Embryonic facial prominence (tissue), 1 donor: ENCODE results near the gene TM7SF3.
"Not testable (repeated sequence)": the region's sequence is repeated elsewhere in the genome, so short reads cannot be mapped to it uniquely, and the experiment has no call there.

ENCODE experiments used
- DNase-seq: peaks from one replicate; pipeline ENCODE4 v3.0.0-alpha.2; 2016; ENCODE audit errors: extremely low spot score

Gene TM7SF3, protein sequence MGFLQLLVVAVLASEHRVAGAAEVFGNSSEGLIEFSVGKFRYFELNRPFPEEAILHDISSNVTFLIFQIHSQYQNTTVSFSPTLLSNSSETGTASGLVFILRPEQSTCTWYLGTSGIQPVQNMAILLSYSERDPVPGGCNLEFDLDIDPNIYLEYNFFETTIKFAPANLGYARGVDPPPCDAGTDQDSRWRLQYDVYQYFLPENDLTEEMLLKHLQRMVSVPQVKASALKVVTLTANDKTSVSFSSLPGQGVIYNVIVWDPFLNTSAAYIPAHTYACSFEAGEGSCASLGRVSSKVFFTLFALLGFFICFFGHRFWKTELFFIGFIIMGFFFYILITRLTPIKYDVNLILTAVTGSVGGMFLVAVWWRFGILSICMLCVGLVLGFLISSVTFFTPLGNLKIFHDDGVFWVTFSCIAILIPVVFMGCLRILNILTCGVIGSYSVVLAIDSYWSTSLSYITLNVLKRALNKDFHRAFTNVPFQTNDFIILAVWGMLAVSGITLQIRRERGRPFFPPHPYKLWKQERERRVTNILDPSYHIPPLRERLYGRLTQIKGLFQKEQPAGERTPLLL

DNA sequence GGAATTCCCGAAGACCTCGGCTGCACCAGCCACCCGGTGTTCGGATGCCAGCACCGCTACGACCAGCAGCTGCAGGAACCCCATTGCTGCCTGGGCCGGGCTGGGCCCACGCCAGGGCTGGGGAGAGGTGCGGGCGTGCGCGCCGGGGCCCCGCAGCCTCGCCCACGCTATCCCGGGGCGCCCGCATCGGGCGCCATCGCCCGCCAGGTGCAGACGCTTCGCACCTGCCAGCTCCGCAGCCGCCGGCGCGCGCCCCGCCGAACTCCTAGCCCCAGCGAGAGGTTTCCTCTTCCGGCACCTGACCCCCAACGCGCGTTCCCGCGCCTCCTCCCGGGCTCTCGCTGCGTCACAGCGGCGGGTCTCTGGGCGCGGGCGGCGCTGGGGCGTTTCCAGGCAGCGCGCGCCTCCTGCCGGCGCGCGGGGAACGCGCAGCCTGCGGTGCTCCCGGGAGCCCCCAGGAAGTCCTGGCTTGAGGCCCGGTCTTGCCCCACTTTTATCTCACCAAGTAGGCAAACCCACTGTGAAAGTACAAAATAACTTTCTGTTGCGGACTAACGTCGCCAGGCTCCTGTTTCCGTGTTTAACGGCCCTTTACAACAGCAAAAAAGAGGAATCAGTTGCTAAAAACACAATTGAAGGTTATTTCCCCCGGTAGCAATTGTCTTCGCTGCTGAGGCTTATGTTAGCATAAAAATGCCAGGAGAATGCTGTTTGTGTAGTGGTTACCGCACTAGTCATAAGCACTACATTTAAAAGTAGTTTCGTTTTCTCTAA, at the start of gene TM7SF3:
Gene TM7SF3 (minus strand): TSS at position 300 of the 774 bp plus-strand sequence. CDS start 216 bp downstream, at position 84.
- peak; percentile 69 for DNase-seq

DNA sequence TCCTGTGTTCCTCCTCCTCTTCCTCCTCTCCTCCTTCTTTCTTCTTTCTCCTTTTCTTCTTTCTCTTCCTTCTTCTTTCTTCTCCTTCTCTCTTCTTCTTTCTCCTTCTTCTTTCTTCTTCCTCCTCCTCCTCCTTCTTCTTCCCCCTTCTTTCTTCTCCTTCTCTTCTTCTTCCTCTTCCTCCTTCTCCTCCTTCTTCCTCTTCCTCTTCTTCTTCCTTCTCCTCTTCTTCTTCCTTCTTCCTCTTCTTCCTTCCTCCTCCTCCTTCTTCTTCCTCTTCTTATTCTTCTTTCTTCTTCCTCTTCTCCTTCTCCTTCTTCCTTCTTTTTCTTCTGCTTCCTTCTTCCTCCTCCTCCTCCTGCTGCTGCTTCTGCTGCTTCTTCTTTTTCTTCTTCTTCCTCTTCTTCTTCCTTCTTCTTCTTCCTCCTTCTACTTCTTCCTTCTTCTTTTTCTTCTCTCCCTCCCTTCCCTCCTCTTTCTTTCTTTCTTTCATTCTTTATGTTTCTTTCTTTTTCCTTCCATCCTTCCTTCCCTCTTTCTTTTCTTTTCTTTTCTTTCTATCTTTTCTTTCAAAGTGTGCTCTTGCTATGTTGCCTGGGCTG, 49.2 kb upstream of the TM7SF3 start:
- DNase-seq = no peak

DNA sequence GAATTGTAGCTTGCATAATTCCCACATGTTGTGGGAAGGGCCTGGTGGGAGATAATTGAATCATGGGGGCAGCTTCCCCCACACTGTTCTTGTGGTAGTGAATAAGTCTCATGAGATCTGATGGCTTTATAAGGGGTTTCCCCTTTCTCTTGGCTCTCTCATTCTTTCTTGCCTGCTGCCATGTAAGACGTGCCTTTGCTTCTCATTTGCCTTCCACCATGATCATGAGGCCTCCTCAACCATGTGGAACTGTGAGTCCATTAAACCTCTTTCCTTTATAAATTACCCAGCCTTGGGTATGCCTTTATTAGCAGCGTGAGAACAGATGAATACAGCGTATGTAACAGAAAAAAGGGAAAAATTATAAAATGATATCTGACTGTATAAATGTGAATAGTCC, 47.1 kb upstream of the TM7SF3 start:
- no peak for DNase-seq

DNA sequence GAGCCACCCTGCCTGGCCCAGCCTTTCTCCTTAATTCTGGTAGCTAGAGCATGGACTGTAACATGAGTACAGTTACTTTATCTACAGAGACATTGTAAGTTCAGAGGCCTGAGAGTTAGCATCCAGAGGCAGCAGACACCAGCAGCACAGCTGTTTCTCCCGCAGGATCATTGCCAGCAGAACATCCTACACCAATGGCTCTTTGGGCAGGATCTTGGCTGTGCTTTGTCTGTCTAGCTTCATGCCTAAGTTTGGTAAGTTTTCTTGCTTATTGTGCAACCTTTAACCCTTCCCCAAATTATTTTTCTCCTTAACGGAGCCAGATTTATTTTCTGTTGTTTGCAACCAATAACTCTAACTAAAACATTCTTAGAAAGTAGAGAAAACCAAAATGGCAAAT, 46.6 kb upstream of the TM7SF3 start:
- DNase-seq = no peak

DNA sequence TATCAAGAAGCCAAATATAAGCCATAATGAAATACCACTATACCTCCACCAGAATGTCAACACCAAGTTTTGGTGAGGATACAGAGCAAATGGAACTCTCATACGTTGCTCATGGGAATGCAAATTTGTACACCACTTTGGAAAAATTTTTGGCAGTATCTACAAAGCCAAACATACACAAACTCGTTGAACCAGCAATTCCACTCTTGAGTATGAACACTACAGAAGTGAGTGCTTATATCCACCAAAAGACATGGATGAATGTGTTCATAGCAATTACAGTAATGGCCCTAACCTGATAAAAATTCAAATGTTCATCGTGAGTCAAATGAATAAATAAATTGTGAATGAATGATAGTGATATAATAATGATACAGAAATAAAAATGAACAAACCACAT, 43.4 kb upstream of the TM7SF3 start:
- no peak for DNase-seq

DNA sequence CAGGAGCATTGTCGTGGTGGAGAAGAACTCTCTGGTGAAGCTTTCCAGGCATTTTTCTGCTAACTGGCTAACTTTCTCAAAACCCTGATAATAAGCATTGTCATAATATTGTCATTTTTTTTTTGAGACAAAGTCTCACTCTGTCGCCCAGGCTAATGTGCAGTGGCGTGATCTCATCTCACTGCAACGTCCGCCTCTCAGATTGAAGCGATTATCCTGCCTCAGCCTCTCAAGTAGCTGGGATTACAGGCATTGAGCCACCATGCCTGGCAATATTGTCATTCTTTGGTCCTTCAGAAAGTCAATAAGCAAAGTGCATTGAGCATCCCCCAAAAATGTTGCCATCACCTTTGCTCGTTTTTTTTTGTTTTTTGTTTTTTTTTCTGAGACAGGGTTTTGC, 41.8 kb upstream of the TM7SF3 start:
- no peak for DNase-seq

DNA sequence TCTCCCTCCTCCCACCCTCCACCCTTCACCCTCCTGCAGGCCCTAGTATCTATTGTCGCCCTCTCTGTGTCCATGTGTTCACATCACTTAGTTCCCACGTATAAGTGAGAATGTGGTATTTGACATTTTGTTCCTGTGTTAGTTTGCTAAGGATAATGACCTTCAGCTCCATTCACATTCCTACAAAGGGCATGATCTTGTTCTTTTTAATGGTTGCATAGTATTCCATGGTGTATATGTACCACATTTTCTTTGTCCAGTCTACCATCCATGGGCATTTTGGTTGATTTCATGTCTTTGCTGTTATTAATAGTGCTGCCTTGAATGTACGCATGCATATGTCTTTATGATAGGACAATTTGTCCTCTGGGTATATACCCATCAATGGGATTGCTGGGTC, 38.6 kb upstream of the TM7SF3 start:
- no peak for DNase-seq

DNA sequence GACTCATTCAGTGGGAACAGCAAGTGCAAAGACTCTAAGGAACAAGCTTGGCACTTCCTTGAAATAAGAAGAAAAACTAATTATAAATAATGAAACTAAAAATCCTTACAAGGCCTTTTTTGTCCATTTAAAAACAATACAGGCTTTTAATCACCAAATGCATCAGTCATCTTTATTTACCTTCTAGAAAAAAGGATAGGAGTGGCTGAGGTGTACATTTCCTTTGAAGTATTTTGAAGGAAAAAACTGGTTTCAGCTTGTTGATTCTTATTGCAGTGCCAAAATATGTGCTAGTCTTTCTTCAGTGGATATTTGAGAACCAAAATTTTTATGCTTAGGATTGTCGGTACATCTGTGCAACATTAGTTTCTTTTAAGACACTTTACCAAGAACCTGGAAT, 38.0 kb upstream of the TM7SF3 start:
- no peak for DNase-seq

DNA sequence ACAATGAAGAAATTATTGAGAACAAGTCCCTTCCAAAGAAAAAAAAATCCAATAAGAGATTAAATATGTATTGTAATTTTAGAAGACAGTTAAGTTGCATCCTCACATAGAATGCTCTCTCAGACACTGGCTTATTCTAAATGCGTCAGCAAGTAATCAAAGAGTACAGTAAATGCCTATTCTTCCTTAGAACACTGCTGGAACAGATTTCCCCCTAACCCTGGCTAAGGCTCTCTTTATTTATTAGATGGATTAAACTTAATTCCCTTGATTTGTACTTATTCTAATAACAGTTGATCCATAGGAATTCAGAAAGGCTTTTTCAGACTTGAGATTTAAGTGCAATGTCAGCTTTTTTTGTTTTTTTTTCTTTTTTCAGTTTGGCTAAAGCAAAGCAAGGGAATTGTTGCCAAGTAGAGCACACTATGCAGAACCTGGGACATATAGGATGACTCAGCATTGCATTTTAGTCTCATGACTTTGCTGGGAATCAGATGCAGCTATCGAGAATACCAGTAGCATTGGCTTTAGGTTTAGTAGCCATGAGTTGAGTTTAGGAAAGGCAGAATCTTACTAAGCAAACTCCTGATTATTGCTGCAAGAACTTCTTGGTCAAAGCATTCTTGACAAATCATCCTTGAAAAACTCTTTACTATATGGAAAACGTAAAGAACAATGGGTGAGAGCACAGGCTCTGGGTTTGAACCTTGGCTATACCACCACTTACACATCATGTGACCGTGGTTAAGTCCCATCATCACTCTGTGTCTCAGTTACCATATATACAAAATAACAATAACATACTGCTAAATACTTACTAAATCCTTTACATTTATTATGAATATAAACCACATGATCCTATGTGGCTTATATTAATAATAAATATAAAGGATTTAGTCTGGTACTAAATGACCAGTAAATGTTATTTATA, 34.9 kb upstream of the TM7SF3 start:
- no peak for DNase-seq

DNA sequence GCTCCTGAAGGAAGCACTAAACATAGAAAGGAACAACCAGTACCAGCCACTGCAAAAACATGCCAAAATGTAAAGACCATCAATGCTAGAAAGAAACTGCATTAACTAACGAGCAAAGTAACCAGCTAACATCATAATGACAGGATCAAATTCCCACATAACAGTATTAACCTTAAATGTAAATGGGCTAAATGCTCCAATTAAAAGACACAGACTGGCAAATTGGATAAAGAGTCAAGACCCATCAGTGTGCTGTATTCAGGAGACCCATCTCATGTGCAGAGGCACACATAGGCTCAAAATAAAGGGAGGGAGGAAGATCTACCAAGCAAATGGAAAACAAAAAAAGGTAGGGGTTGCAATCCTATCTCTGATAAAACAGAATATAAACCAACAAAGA, 27.8 kb upstream of the TM7SF3 start:
- not testable (repeated sequence) for DNase-seq

DNA sequence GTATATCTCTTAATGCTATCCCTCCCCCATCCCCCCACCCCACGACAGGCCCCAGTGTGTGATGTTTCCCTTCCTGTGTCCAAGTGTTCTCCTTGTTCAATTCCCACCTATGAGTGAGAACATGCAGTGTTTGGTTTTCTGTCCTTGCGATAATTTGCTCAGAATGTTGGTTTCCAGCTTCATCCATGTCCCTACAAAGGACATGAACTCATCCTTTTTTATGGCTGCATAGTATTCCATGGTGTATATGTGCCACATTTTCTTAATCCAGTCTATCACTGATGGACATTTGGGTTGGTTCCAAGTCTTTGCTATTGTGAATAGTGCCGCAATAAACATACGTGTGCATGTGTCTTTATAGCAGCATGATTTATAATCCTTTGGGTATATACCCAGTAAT, 26.5 kb upstream of the TM7SF3 start:
- not testable (repeated sequence) for DNase-seq

DNA sequence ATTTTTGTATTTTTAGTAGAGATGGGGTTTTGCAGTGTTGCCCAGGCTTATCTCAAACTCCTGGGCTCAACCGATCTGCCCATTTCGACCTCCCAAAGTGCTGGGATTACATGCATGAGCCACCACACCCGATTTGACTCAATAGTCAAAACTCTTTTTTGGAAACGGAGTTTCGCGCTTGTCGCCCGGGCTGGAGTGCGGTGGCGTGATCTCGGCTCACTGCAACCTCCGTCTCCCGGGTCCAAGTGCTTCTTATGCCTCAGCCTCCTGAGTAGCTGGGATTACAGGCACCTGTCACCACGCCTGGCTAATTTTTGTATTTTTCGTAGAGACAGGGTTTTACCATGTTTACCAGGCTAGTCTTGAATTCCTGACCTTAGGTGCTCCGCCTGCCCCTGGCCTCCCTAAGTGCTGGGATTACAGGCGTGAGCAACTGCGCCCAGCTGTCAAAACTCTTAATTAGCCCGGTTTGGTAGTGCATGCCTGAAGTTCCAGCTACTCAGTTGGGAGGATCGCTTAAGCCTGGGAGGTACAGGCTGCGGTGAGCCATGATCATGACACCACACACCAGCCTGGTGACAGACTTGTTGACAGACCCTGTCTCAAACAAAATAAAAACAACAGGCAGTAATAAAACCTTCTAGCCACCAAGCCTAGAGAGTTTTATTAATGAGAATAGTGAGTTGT, 20.6 kb upstream of the TM7SF3 start:
- DNase-seq = no peak

DNA sequence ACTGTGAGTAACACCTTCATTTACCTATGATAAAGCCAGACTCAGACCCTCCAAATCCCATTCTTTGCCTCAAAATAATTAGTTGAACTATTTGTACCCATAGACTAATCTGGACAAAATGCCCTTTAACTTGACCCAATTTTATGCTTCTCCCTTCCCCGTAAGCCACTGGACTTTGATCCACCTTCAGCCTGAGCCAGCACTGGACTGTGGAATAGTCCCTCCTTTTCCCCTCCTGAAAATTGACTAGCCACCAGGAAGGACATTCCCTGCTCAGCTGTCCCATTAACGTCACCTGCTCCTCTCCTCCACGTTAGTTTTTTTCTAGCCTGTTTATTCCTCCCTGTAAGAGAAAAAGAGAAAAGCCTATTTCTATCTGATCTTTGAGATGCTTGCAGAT, 18.5 kb upstream of the TM7SF3 start:
- no peak for DNase-seq

DNA sequence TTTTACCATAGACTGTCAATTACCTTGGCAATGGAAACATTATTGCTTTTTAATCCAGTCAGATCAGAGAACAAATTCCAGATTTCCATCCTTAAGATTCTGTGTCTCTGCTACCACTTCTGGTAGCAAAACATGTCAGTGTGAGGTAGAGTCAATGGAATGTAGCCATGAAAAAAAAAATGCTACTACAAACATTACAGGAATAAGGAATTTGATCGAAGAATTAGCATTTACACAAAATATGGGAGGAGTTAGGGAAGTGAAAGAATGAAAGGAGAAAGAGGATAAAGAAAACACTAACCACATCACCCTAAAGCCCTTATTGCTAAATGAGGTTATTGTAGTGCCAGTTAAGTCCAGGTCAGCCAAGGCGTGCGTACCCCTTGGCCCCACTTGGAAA, 17.3 kb upstream of the TM7SF3 start:
- DNase-seq = no peak

DNA sequence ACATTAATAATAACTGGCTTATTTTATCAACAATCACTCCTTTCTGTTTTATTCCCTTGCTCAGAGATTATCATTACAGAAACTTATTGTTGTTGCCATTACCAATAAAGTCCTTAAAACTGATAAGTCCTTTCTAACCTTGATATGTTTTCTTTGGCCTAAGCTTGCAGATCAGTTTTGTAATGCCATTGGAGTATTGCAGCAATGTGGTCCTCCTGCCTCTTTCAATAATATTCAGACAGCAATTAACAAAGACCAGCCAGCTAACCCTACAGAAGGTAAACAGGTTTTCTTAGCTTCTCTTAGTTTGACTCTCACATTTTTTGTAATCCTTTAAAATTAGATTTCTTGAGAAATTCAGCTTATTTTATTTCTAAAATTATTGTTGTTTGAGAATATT, 12.1 kb upstream of the TM7SF3 start:
- no peak for DNase-seq

DNA sequence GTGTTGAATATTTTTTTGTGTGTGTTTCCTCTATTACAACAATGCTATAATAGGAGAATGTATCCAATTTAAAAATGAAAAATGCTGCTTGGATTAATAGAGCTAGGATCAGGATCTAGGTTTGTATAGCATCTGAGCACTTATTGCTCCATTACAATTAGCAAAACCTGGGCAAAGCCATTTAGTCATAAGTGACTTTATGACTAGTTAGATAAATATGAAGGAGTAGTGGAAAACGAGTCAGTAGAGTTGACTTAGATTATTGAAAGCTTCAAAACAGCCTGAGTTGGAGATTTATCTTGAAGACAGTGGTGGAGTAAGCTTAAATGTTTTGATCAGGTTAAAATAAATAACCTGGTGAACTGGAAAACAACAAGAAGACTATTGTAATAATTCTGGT, 10.9 kb upstream of the TM7SF3 start:
- no peak for DNase-seq

DNA sequence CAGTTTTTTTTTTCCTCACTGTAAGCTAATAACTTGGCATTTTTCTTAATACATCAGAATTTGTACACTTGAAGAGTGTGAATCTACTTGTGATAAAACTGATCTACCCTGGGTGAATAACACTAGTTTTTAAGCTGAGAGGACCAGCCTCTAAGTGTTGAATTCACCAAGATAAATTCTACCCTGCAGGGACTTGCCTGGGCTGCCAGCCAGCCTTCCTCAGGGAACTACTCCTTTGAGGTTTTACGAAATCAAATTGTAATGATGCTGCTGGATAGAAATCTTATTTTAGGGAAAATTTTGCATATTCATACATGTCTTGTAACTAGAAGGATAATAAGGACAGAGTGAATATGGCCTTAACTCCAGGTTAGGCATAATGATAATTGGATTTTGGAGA, 10.1 kb upstream of the TM7SF3 start:
- DNase-seq = no peak

DNA sequence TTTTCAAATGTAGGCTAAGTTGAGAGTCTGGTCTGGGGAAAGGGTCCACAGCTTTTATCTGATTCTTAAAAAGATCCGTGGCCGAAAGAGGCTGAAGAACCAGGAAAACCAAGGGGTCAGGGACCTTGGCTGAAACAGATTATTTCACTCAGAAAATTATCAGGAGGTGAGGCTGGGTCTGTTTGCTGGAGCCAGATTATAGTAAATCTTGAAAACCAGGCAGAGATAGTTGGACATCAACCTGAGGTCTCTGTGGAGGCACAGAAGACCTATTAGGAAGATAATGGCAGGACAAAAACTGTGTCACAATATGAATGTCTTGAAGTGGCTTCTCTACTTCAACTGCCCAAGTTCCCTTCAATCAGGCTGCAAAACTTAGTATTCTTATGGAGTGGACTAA, 6.6 kb upstream of the TM7SF3 start:
- no peak for DNase-seq

DNA sequence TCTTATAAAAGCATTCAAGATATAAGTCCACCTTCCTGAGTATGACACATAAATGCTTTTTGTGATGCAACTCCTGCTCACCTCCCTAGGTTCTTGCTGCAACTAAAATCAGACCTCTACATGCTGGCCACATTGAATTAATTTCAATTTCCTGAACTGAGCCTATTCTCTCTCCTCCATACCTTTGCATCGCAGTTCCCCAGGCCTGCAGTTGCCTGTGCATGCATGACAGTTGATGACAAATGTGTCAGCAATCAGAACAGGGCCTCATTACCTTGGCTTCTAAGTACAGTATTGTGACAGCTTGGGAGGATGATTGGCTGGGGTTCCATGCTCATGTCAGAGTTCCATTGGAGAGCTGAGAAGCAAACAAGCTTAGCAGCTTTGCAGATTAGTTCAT, 3.9 kb upstream of the TM7SF3 start:
- no peak for DNase-seq

DNA sequence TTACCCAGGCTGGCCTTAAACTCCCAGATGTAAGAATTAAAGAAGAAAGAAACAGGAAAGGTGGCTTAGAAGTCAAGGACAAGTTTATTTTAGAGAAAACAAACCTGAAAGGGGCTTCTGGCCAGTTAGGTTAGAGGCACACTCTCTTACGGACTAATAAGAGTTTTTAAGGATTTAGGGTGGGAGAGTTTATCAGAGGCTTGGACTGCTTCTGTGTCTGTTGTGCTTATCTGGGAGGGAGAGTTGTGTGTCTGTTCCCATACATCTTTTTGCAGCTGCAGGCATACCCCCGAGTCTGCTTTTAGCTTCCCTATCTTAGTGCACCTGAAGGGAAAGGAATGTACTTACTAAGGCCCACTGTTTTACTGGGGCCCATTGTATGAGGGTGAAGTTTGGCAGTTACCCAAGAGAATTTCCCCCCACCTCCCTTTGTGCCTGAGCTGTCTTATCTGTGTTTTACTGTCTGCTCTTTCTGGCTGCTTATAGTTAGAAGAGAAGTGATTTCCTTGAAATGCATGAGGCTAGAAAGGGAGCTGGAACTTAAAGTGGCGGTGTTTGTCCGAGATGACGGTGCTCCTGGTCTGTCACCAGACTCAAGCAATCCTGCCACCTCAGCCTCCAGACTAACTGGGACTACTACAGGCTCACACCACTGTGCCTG, 3.1 kb upstream of the TM7SF3 start:
- DNase-seq = not testable (repeated sequence)
